ENCODE results near the gene GPR153. TPM values are rescaled to one million over a fixed set of nuclear protein-coding genes. Genes with fewer than 3 reads are reported as not detected.

Gene GPR153
- total and polyA plus RNA-seq, 4 donors, result 0.37 to 5.9 (median 2.7) TPM

DNA sequence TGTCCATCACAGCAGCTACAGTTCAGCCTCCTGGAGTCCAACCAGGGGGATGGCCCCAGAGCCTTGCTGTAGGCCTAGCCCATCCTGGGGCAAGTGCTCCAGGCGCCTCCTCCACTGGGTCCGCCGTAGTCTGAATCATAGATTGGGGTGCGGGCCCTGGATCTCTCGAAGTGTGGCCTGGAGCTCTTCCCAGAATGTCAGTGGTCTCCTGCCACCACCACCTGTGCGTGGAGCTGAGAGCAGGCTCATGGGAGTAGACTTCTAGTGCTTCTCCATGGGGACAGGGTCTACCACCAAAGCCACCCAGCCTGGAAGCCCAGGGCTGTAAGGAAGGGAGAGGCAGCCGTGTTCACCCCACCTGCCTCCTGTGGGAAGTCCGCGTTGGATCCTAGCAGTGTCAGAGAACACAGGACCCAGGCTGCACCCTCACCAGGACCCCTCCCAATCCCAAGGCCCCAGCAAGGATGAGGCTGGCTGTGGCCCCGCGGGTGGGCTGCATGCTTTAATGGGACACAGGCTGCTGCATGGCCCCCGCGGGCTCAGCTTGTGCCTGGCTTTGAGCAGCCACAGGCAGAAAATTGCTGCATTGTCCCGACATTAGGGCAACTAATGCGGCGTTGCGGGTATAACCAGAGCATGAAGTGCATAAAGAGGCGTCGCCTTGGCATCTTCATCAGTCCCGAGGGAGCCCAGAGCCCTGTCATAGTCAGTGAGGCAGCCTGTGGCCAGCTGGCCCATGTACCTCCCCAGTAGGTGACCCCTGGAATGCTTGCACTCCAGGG, 17.7 kb downstream of the GPR153 start:
- Histone ChIP-seq H3K4me3 (ENCODE audit: low read depth in 1 of 3, low read length in 3 of 3) (no peak overlapping the region), H3K9ac (ENCODE audit: low read depth in 1 of 2, low read length in 2 of 2) (no peak overlapping the region), H3K27me3 (ENCODE audit: control insufficient read depth in 4 of 4, insufficient read depth in 4 of 4, low read length in 3 of 4) (peaks cover 6 to 14% (median 9%) of the 10 kb centered on the region in 4 donors), H3K9me3 (ENCODE audit: control insufficient read depth in 4 of 4, low read length in 3 of 4) (no peaks in the 10 kb centered on the region), H3K4me1 (ENCODE audit: control insufficient read depth in 4 of 4, insufficient read depth in 4 of 4, low read length in 3 of 4) (peaks cover 0 to 18% (median 10%) of the 10 kb centered on the region in 4 donors), H3K36me3 (ENCODE audit: control insufficient read depth in 4 of 4, insufficient read depth in 3 of 4, low read depth in 1 of 4, low read length in 3 of 4) (no peaks in the 10 kb centered on the region), H3K27ac (ENCODE audit: low read depth in 1 of 2, low read length in 2 of 2) (no peak overlapping the region)
- TF ChIP-seq, protein P1, sequence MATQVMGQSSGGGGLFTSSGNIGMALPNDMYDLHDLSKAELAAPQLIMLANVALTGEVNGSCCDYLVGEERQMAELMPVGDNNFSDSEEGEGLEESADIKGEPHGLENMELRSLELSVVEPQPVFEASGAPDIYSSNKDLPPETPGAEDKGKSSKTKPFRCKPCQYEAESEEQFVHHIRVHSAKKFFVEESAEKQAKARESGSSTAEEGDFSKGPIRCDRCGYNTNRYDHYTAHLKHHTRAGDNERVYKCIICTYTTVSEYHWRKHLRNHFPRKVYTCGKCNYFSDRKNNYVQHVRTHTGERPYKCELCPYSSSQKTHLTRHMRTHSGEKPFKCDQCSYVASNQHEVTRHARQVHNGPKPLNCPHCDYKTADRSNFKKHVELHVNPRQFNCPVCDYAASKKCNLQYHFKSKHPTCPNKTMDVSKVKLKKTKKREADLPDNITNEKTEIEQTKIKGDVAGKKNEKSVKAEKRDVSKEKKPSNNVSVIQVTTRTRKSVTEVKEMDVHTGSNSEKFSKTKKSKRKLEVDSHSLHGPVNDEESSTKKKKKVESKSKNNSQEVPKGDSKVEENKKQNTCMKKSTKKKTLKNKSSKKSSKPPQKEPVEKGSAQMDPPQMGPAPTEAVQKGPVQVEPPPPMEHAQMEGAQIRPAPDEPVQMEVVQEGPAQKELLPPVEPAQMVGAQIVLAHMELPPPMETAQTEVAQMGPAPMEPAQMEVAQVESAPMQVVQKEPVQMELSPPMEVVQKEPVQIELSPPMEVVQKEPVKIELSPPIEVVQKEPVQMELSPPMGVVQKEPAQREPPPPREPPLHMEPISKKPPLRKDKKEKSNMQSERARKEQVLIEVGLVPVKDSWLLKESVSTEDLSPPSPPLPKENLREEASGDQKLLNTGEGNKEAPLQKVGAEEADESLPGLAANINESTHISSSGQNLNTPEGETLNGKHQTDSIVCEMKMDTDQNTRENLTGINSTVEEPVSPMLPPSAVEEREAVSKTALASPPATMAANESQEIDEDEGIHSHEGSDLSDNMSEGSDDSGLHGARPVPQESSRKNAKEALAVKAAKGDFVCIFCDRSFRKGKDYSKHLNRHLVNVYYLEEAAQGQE (IDR thresholded peaks at IDR 0.05), result no peak
- TF ChIP-seq SP1 (IDR thresholded peaks at IDR 0.05) (no peak), JUND (IDR thresholded peaks at IDR 0.05) (no peak), EGR1 (IDR thresholded peaks at IDR 0.05; ENCODE audit: low read depth in 2 of 2) (no peak), HNF4A (conservative IDR thresholded peaks at IDR 0.05) (no peak), GABPA (IDR thresholded peaks at IDR 0.05 in 1 of 2, conservative IDR thresholded peaks at IDR 0.05 in 1 of 2) (no peak), FOXA2 (IDR thresholded peaks at IDR 0.05) (no peak), RXRA (IDR thresholded peaks at IDR 0.05) (no peak), YY1 (IDR thresholded peaks at IDR 0.05) (no peak), NR2F2 (IDR thresholded peaks at IDR 0.05) (no peak), TAF1 (conservative IDR thresholded peaks at IDR 0.05) (no peak), FOXA1 (IDR thresholded peaks at IDR 0.05) (no peak), RAD21 (IDR thresholded peaks at IDR 0.05) (no peak)
- TF ChIP-seq, protein P2, sequence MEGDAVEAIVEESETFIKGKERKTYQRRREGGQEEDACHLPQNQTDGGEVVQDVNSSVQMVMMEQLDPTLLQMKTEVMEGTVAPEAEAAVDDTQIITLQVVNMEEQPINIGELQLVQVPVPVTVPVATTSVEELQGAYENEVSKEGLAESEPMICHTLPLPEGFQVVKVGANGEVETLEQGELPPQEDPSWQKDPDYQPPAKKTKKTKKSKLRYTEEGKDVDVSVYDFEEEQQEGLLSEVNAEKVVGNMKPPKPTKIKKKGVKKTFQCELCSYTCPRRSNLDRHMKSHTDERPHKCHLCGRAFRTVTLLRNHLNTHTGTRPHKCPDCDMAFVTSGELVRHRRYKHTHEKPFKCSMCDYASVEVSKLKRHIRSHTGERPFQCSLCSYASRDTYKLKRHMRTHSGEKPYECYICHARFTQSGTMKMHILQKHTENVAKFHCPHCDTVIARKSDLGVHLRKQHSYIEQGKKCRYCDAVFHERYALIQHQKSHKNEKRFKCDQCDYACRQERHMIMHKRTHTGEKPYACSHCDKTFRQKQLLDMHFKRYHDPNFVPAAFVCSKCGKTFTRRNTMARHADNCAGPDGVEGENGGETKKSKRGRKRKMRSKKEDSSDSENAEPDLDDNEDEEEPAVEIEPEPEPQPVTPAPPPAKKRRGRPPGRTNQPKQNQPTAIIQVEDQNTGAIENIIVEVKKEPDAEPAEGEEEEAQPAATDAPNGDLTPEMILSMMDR (IDR thresholded peaks at IDR 0.05; ENCODE audit: low read depth, low read length, missing input control), result no peak
- TF ChIP-seq, protein P3, sequence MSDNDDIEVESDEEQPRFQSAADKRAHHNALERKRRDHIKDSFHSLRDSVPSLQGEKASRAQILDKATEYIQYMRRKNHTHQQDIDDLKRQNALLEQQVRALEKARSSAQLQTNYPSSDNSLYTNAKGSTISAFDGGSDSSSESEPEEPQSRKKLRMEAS (IDR thresholded peaks at IDR 0.05), result no peak
- DNase-seq (ENCODE audit: low spot score), result no peak
- 25% methylated on average over 20 of the region's 20 CpGs for WGBS

DNA sequence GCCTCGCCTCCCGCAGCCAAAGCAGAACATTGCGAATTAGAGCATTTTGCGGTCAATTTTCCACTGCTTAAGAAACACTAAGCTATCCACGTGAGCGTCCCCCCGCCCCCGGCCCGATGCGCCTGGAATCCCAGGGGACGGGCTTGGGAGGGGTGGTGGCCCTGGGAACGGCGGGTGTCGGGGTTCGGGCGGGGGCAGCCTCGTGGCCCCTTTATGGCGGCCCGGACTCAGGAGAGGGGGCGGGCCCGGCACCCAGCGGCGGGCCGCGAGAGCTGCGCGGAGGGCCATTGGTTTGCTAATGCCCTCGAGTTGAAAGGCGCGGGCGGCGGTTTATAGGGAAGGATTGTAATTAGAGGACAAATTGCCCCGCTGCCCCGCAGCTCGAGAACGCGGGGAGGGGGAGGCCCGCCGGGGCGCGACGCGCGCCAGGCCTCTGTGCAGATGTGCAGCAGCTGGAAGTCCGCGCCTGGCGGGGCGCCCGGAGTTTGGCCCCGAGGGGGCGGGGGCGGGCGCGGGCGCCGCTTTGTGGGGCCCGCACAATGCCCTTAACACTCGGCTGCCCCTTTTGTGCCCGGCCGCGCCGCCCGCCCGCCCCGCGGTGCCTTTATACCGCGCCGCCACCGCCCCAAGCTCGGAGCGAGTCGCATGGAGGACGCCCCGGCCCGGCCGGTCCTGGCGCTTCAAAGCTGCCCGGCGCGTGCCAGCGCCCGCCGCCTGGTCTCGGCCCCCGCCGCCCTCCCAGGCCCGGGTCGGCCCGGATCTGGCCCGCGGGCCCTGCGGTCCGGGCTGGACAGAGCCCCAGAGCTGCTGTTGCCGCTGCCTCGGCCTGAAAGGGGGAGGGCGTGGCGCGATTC, 18.8 kb downstream of the GPR153 start:
- peak overlapping the region in 1 of 3 donors; percentile 14 for H3K4me3 ChIP-seq (ENCODE audit: low read depth in 1 of 3, low read length in 3 of 3)
- H3K27me3 ChIP-seq (ENCODE audit: control insufficient read depth in 4 of 4, insufficient read depth in 4 of 4, low read length in 3 of 4), result peaks cover 6 to 14% (median 9%) of the 10 kb centered on the region in 4 donors
- 3% methylated on average over 99 of the region's 99 CpGs for WGBS
- H3K36me3 ChIP-seq (ENCODE audit: control insufficient read depth in 4 of 4, insufficient read depth in 3 of 4, low read depth in 1 of 4, low read length in 3 of 4), result no peaks in the 10 kb centered on the region
- H3K27ac ChIP-seq (ENCODE audit: low read depth in 1 of 2, low read length in 2 of 2), result no peak overlapping the region
- H3K4me1 ChIP-seq (ENCODE audit: control insufficient read depth in 4 of 4, insufficient read depth in 4 of 4, low read length in 3 of 4), result peaks cover 0 to 18% (median 10%) of the 10 kb centered on the region in 4 donors
- no peak overlapping the region for H3K9ac ChIP-seq (ENCODE audit: low read depth in 1 of 2, low read length in 2 of 2)
- no peak for TF ChIP-seq FOXA2 (IDR thresholded peaks at IDR 0.05)
- TF ChIP-seq, protein P4, sequence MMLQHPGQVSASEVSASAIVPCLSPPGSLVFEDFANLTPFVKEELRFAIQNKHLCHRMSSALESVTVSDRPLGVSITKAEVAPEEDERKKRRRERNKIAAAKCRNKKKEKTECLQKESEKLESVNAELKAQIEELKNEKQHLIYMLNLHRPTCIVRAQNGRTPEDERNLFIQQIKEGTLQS (IDR thresholded peaks at IDR 0.05), result no peak
- H3K9me3 ChIP-seq (ENCODE audit: control insufficient read depth in 4 of 4, low read length in 3 of 4), result no peaks in the 10 kb centered on the region
- DNase-seq (ENCODE audit: low spot score), result no peak

Data from liver (tissue), 9 donors.